ENCODE results near the gene RPS21.
A peak's percentile ranks its signal among the peaks of the same experiment; 100 is the strongest.

RPS21 gene

DNA sequence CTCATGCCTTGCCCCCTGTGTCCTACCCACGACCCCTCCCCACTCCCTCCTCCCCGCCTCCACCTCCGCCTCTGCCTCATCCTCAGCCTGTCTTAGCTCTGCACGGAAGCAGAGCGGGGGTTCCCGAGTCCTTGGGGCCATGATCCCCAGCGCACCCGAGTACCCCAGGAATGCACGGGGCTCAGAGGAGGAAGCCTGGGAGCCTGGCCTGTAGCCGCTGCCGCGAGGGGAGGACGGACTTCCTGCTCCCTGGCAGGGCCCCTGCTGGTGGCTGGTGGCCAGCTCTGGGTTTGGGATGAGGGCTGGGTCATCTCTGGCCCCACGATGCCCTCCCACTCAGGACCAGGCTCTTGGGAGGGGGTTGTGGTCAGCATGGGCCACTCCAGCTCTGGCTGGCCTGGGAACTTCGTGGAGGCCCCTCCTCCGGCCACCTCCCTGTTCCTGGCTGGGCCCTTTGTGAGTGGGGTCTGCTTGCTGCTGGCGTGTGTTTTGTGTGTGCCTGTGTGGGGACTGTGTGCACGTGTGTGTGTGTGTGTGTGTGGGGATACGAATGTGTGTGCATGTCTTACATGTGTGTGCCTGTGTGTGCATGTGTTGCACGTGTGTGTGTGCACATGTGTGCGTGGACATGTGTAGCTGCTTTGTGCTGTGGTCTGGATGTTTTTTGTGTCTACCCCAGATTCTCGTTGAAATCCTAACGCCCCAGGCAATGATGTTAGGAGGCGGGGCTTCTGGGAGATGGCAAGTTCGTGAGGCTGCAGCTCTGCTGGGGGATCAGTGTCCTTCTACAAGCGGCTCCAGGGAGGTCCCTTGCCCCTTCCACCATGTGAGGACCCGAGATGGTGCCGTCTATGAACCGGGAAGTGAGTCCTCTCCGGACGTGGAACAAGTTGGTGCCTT is 41.7 kb downstream of the RPS21 start:
- no peak for DNase-seq

DNA sequence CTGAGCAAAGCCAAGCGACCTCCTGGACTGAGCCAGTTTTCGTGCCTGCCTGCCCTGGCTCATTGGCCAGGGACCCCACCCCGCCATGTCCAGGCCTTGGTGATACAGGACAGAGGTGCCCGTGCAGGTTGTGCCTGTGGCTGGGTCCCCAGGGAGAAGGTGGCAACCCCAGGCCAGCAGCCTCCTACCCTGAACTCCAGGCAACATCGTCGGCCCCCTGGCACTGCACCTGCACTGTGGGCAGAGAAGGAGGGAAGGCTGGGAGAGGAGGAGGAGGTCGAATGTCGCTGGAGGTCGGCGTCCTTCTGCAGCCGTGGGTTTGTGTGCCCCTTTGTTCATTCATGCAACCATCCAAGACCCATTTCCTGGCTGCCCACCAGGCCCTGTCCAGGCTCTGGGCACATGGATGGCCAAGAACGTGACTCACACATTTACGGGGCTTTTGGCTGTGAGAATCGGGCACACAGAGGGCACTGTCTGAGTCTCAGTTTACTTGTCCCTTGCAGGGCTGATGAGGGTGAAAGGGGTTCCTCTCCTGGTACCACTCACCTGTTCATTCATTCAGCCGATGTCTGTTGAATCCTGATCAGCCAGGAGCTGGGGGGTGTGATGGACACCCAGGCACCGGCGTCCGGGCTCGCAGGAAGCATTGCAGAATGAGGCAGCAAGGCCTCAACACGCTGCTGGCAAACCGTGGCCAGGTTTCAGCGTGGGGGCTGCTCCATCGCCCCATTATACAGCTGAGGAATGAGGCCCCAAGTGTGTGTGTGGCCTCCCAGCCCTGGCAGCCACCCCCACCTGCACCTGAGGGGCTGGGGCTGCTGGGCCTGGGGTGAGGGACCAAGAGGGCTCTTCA is 42.8 kb downstream of the RPS21 start:
- DNase-seq: no peak

DNA sequence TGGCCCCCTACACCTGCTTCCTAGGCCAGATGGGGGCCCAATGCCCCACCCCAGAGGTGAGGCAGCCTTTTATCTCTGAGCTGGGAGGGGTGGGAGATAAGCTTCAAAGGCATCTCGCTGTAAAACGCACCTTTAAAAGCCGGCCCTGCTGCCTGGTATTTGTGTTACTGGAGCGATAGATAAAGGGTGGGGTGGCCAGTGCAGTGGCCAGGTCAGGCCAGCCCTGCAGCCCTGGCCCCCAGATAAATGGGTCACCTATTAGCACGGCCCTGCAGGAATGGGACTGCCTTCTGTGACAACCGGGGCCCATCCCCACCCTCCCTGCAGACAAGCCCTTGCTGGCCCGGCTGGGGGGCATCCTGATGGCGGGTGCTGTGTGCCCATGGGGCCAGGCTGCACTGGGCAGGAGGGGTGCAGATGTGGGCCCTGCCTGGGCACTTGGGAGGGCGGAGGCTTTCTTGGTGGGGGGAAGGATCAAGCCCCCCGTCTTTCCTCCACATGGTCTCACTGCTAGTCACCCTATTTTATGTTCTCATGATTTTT is 43.5 kb downstream of the RPS21 start:
- no peak for DNase-seq

DNA sequence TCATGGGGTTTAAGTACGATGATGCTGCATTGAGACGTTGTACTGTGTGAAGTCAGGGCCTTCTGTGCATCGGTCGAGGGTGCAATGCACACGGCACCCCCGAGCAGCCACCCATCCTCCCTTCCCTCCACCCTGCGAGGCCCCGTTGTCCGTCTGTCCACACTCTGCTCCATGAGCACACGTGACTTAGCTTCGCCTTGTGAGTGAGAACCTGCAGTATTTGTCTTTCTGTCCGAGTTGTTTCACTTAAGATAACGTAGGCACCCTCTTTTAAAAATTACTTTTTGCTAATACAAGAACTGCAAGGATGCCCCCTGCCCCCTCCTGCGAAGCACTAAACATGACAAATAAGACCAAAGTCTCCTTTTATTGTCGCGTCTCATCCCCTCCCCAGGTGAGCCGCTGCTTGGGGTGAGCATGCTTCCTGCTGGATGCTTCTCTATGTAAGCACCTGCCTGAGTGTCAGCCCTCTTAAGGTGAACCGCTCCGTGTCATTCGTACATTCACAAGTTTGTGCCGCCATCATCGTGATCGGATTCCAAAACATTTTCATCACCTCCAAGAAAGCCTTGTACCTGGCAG is 44.1 kb downstream of the RPS21 start:
- DNase-seq: no peak

DNA sequence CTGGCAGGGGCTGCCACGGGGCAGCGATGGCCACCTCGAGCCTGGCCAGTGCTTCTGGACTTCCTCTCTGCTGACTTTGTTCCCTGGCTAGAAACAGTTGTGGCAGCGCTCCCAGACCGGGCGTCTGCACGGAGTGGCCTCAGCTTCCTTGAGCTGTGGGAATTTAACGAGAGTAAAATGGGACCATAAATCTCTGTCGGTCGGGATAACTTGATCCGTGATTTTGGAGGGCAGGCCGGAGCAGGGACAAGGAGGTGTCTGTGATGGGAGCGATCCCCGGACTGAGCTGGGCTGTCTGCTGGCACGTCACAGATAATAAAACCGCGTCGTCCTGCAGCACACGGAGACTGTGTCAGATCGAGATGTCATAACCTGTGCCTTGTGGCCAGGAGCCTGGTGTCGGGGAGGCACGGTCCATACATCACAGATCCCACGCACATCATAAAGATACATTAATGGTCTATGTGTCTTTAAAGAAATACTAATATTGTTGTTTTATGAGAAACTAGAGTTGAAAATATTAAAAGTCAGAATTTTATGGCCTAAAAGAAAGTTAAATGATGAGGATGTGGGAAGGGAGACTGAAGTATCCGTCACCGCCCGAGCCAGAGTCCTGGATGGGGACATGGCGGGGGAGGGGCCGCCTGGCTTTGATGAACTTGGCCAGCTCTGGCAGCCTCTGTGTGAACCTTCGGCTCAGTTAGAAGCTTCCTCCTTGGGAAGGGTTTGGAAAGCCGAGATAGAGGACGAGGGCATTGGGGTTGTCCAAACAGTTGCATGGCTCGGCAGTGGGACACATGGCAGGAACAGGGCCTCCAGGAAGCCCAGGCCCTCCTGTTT is 47.0 kb downstream of the RPS21 start:
- no peak for DNase-seq

DNA sequence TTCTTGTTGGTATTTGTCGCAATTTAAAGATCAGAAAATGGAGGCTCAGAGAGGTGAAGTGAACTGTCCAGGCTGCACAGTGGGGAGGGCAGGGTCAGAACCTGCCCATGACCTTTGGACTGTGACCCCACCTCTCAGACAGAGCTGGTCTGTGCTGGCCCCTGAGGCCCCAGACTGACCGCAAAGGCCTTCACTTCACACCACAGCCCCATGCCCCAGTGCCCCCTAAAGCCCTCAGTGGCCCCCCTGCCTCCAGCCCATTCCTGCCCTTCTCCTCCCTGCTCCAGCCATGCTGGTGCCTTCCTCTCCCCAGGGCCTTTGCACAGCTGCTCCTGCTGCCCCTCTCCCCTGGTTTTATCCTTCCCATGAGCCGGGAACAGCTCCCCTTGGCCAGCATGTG is 49.8 kb downstream of the RPS21 start:
- no peak for DNase-seq

DNA sequence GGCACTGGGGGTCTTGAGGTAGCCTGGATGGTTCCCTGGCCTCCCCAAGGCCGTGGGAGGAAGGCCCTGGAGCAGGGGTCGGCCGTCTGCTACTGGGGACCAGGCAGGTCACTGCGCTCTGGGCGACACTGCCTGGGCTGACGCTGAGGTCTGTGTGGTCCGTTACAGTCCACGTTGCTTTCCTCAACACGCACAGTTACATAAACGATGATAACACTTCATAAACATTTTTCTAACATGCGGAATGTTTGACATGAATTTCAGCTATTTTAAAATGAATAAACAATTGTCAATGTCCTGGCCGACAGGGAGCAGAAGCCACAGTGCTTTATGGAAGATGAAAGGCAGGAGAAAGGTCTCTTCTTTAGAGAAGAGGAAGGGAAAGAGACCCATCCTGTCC is 50.6 kb downstream of the RPS21 start:
- no peak for DNase-seq

DNA sequence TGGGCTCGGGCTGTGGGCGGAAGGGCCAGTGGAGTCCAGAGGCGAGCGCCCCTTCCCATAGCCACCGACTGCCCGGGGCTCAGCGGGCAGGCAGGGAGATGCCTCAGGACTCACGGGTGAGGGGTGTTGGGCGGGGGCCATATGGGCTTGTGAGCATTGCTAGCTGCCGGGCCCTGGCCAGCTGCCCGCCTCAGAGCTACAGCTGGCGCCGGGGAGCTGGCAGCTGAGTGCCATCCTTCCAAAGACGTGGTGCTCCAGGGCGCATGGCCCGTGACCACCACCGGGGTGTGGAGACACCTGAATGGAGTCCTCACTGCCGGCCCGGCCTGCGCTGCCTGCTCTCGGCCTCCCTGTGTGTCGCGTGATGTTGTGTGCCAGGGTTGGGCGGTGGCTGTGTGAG is 51.0 kb downstream of the RPS21 start:
- DNase-seq: peak; percentile 82

Measured in NCI-H1092 treated with DMSO at 0.1 percent for 48 hours (cell line).